Mononuclear cell (primary cell): Measurements from ENCODE around the gene CACNA1I. TPM values are rescaled to one million over a fixed set of nuclear protein-coding genes. Genes with fewer than 3 reads are reported as not detected.

Source experiments
- H3K27me3 ChIP-seq: 2 replicates; pipeline ENCODE4 v1.6.0; 2011; ENCODE audit warnings: low read length, control low read depth; ENCODE audit not compliant: insufficient read depth
- H3K4me1 ChIP-seq: 2 replicates; pipeline ENCODE4 v1.5.1; 2011; ENCODE audit warnings: mild to moderate bottlenecking, low read length, control low read depth; ENCODE audit not compliant: insufficient read depth
- H3K4me3 ChIP-seq: 2 replicates; pipeline ENCODE4 v1.5.1; 2011; ENCODE audit warnings: mild to moderate bottlenecking, low read length, moderate library complexity
- H3K9me3 ChIP-seq: 2 replicates; pipeline ENCODE4 v1.5.1; 2011; ENCODE audit warnings: low read depth, mild to moderate bottlenecking, control low read depth, low read length
- total RNA-seq: library from RNA; depleted of rRNA; stranded (reverse); fragments of >200 nt; gene quantifications from one replicate; pipeline ENCODE4 v1.2.3, GENCODE V29; 2012

The CACNA1I gene
- total RNA-seq, 1 donor = 8.0 TPM

- no peaks in the 10 kb centered on the region for H3K9me3 ChIP-seq
- no peaks in the 10 kb centered on the region for H3K4me1 ChIP-seq
- H3K27me3 ChIP-seq = peaks cover 32% of the 10 kb centered on the region
- no peak overlapping the region for H3K4me3 ChIP-seq
These were observed 16.4 kb upstream of the CACNA1I start for GRCh38 chr22:39554151-39554550.

- Histone ChIP-seq H3K4me3 (no peak overlapping the region), H3K27me3 (peaks cover 36% of the 10 kb centered on the region), H3K4me1 (no peaks in the 10 kb centered on the region), H3K9me3 (no peaks in the 10 kb centered on the region)
These were observed 13.3 kb upstream of the CACNA1I start for GRCh38 chr22:39556970-39557841.

- Histone ChIP-seq H3K4me1 (no peaks in the 10 kb centered on the region), H3K27me3 (peaks cover 36% of the 10 kb centered on the region), H3K9me3 (no peaks in the 10 kb centered on the region), H3K4me3 (no peak overlapping the region)
These were observed 12.3 kb upstream of the CACNA1I start for GRCh38 chr22:39558254-39558727.

- H3K4me1 ChIP-seq = no peaks in the 10 kb centered on the region
- no peaks in the 10 kb centered on the region for H3K9me3 ChIP-seq
- H3K27me3 ChIP-seq = peaks cover 36% of the 10 kb centered on the region
- H3K4me3 ChIP-seq = no peak overlapping the region
These were observed 11.6 kb upstream of the CACNA1I start for GRCh38 chr22:39558950-39559349.

GRCh38 chr22:39559456-39560105, 11.0 kb upstream of the CACNA1I start:
- H3K4me3 ChIP-seq = no peak overlapping the region
- H3K27me3 ChIP-seq = peaks cover 36% of the 10 kb centered on the region
- H3K9me3 ChIP-seq = no peaks in the 10 kb centered on the region
- H3K4me1 ChIP-seq = no peaks in the 10 kb centered on the region

- H3K27me3 ChIP-seq = peaks cover 36% of the 10 kb centered on the region
- no peak overlapping the region for H3K4me3 ChIP-seq
- no peaks in the 10 kb centered on the region for H3K4me1 ChIP-seq
- no peaks in the 10 kb centered on the region for H3K9me3 ChIP-seq
These were observed 10.4 kb upstream of the CACNA1I start for GRCh38 chr22:39560127-39560526.

GRCh38 chr22:39562839-39563489, 7.6 kb upstream of the CACNA1I start:
- peaks cover 12% of the 10 kb centered on the region for H3K4me1 ChIP-seq
- H3K9me3 ChIP-seq = no peaks in the 10 kb centered on the region
- H3K27me3 ChIP-seq = peaks cover 15% of the 10 kb centered on the region
- H3K4me3 ChIP-seq = no peak overlapping the region

- no peaks in the 10 kb centered on the region for H3K9me3 ChIP-seq
- peaks cover 13% of the 10 kb centered on the region for H3K4me1 ChIP-seq
- H3K27me3 ChIP-seq = peaks cover 8% of the 10 kb centered on the region
- no peak overlapping the region for H3K4me3 ChIP-seq
These were observed 6.8 kb upstream of the CACNA1I start for GRCh38 chr22:39563571-39564428.

- Histone ChIP-seq H3K4me3 (no peak overlapping the region), H3K4me1 (peaks cover 13% of the 10 kb centered on the region), H3K27me3 (no peaks in the 10 kb centered on the region), H3K9me3 (no peaks in the 10 kb centered on the region)
These were observed 5.1 kb upstream of the CACNA1I start for GRCh38 chr22:39565414-39565944.

- H3K4me1 ChIP-seq = peaks cover 13% of the 10 kb centered on the region
- H3K4me3 ChIP-seq = no peak overlapping the region
- H3K27me3 ChIP-seq = no peaks in the 10 kb centered on the region
- H3K9me3 ChIP-seq = no peaks in the 10 kb centered on the region
These were observed 3.2 kb upstream of the CACNA1I start for GRCh38 chr22:39567135-39567946.

GRCh38 chr22:39568278-39568981, 2.1 kb upstream of the CACNA1I start:
- Histone ChIP-seq H3K9me3 (no peaks in the 10 kb centered on the region), H3K27me3 (no peaks in the 10 kb centered on the region), H3K4me3 (no peak overlapping the region), H3K4me1 (peaks cover 13% of the 10 kb centered on the region)

GRCh38 chr22:39569066-39569465, 1.5 kb upstream of the CACNA1I start:
- Histone ChIP-seq H3K27me3 (no peaks in the 10 kb centered on the region), H3K9me3 (no peaks in the 10 kb centered on the region), H3K4me1 (peaks cover 13% of the 10 kb centered on the region), H3K4me3 (no peak overlapping the region)

GRCh38 chr22:39570226-39570625, 327 bp upstream of the CACNA1I start:
- Histone ChIP-seq H3K27me3 (no peaks in the 10 kb centered on the region), H3K9me3 (no peaks in the 10 kb centered on the region), H3K4me1 (peaks cover 13% of the 10 kb centered on the region), H3K4me3 (no peak overlapping the region)
